ENCODE results near the gene MAP3K4.

MAP3K4 gene

GRCh38 chr6:161150566-161150965 is 159.0 kb downstream of the MAP3K4 start:
- H3K27me3 ChIP-seq: no peaks in the 10 kb centered on the region
- TF ChIP-seq CTCF (IDR thresholded peaks at IDR 0.05; ENCODE audit: low read depth, low read length): no peak
- no peak for DNase-seq
- no peaks in the 10 kb centered on the region for H3K9me3 ChIP-seq
- no peaks in the 10 kb centered on the region for H3K4me1 ChIP-seq
- H3K36me3 ChIP-seq: peaks cover 7% of the 10 kb centered on the region; the same call in 1 of the 2 replicates
- H3K4me3 ChIP-seq (ENCODE audit: low read depth, low read length): no peak overlapping the region

GRCh38 chr6:161151059-161151645 is 159.6 kb downstream of the MAP3K4 start:
- Histone ChIP-seq H3K4me3 (ENCODE audit: low read depth, low read length) (no peak overlapping the region), H3K4me1 (no peaks in the 10 kb centered on the region), H3K9me3 (no peaks in the 10 kb centered on the region), H3K36me3 (peaks cover 7% of the 10 kb centered on the region; the same call in 1 of the 2 replicates), H3K27me3 (no peaks in the 10 kb centered on the region)
- no peak for TF ChIP-seq CTCF (IDR thresholded peaks at IDR 0.05; ENCODE audit: low read depth, low read length)
- DNase-seq: no peak

- no peaks in the 10 kb centered on the region for H3K27me3 ChIP-seq
- no peaks in the 10 kb centered on the region for H3K4me1 ChIP-seq
- H3K4me3 ChIP-seq (ENCODE audit: low read depth, low read length): no peak overlapping the region
- TF ChIP-seq CTCF (IDR thresholded peaks at IDR 0.05; ENCODE audit: low read depth, low read length): no peak
- DNase-seq: no peak
- H3K36me3 ChIP-seq: peaks cover 7% of the 10 kb centered on the region; the same call in 1 of the 2 replicates
- no peaks in the 10 kb centered on the region for H3K9me3 ChIP-seq
These were observed 160.3 kb downstream of the MAP3K4 start for GRCh38 chr6:161151660-161152526.

- Histone ChIP-seq H3K27me3 (no peaks in the 10 kb centered on the region), H3K9me3 (no peaks in the 10 kb centered on the region), H3K4me1 (no peaks in the 10 kb centered on the region), H3K4me3 (ENCODE audit: low read depth, low read length) (no peak overlapping the region), H3K36me3 (peaks cover 7% of the 10 kb centered on the region; the same call in 1 of the 2 replicates)
- TF ChIP-seq CTCF (IDR thresholded peaks at IDR 0.05; ENCODE audit: low read depth, low read length): no peak
- no peak for DNase-seq
These were observed 160.9 kb downstream of the MAP3K4 start for GRCh38 chr6:161152527-161152862.

- no peak for DNase-seq
- Histone ChIP-seq H3K36me3 (peaks cover 7% of the 10 kb centered on the region; the same call in 1 of the 2 replicates), H3K4me1 (no peaks in the 10 kb centered on the region), H3K9me3 (no peaks in the 10 kb centered on the region), H3K4me3 (ENCODE audit: low read depth, low read length) (no peak overlapping the region), H3K27me3 (no peaks in the 10 kb centered on the region)
- peak; percentile 45 for TF ChIP-seq CTCF (IDR thresholded peaks at IDR 0.05; ENCODE audit: low read depth, low read length)
These were observed 161.5 kb downstream of the MAP3K4 start for GRCh38 chr6:161152907-161153662.
